Gastrocnemius medialis (tissue), 4 donors: ENCODE data around the gene TXLNB.

Experiments used
- POLR2A ChIP-seq, 2 donors: fragments of 450-650 bp; IDR thresholded peaks; one replicate each; pipeline ENCODE4 v1.6.1; 2017; ENCODE audit warnings: antibody characterized with exemption in 2 of 2, mild to moderate bottlenecking in 2 of 2, moderate library complexity in 2 of 2
- TF ChIP-seq, protein P1 (sequence below), 5 experiments: fragments of 450-650 bp in 3 of 5; fragments of 200-600 bp in 2 of 5; sonication (generic) in 2 of 5; IDR thresholded peaks in 4 of 5; conservative IDR thresholded peaks in 1 of 5; 1 replicate in 4 of 5; 2 replicates in 1 of 5; pipeline ENCODE4 v1.5.1; 2016 to 2019; ENCODE audit warnings: antibody characterized with exemption in 5 of 5, mild to moderate bottlenecking in 3 of 5, moderate library complexity in 3 of 5

DNA sequence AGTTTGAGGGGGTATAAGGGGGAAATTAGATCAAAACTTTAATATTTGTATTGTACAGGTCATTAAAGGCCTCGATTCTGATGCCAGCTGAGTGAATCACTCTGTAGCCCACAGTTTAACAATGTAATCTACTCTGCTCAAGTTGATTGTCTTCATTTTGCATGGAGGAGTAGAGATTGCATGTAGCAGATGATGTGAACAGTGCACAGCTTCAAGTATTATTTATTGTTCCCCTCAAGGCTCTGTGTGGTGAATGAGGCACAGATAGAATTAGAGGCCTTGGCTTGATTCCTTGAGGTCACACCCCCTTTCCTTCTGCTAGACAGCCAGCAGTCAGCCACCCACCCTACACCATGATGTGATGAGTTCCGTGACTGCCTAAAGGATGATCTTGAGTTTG is 38.1 kb downstream of the TXLNB start:
- TF ChIP-seq, protein P1, sequence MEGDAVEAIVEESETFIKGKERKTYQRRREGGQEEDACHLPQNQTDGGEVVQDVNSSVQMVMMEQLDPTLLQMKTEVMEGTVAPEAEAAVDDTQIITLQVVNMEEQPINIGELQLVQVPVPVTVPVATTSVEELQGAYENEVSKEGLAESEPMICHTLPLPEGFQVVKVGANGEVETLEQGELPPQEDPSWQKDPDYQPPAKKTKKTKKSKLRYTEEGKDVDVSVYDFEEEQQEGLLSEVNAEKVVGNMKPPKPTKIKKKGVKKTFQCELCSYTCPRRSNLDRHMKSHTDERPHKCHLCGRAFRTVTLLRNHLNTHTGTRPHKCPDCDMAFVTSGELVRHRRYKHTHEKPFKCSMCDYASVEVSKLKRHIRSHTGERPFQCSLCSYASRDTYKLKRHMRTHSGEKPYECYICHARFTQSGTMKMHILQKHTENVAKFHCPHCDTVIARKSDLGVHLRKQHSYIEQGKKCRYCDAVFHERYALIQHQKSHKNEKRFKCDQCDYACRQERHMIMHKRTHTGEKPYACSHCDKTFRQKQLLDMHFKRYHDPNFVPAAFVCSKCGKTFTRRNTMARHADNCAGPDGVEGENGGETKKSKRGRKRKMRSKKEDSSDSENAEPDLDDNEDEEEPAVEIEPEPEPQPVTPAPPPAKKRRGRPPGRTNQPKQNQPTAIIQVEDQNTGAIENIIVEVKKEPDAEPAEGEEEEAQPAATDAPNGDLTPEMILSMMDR (IDR thresholded peaks at IDR 0.05 in 4 of 5, conservative IDR thresholded peaks at IDR 0.05 in 1 of 5): no peak
- TF ChIP-seq POLR2A (IDR thresholded peaks at IDR 0.05): no peak
